Uterus (tissue), 2 donors: ENCODE results near the gene GID4.

Experiments used
- CTCF ChIP-seq, 4 experiments: fragments of 200-600 bp in 2 of 4; fragments of 450-650 bp in 2 of 4; sonication (generic) in 2 of 4; IDR thresholded peaks; one replicate each; pipeline ENCODE4 v1.5.1; 2016 to 2019; ENCODE audit warnings: antibody characterized with exemption in 4 of 4, mild to moderate bottlenecking in 2 of 4, moderate library complexity in 1 of 4
- POLR2A ChIP-seq, 2 donors: fragments of 450-650 bp; IDR thresholded peaks; one replicate each; pipeline ENCODE4 v1.6.1; 2016; ENCODE audit warnings: antibody characterized with exemption in 2 of 2, mild to moderate bottlenecking in 1 of 2, moderate library complexity in 1 of 2

DNA sequence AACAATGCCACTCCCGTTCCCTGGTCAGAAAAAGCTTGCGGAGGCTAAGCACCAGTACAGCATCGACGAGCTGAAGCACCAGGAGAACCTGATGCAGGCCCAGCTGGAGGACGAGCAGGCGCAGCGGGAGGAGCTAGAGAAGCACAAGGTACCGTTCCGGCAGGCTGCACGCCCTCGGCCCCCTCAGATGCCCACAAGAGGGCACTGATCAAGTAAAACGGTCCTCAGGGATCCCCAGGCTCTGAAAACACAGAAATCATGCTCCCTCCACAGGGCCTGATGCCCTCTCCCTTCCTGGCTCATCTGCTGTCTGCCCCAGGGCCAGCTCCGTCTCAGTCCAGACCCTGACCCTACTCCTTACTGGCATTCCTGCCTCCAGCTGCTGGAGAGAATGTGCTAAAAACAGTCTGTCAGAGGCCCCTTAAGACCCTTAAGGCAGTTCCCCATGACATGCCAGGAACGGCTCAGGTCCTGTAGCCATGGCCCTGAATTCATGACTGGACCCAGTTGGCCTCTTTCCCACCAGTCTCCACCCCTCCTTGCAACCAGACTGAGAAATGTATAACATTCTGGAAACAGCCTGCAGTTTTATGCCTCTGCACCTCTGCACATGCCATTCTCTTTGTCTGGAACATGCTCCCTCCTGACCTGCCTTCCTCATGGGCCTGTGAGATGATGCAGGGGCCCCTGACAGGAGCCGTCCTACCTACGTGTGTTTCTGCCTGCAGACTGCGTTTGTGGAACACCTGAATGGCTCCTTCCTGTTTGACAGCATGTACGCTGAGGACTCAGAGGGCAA is 44.7 kb upstream of the GID4 start:
- TF ChIP-seq POLR2A (IDR thresholded peaks at IDR 0.05) (no peak), CTCF (IDR thresholded peaks at IDR 0.05) (no peak)
